ENCODE data around the gene DLG2.

Gene DLG2

GRCh38 chr11:84224042-84224441 is 1403.1 kb downstream of the DLG2 start:
- DNase-seq (ENCODE audit: low read depth in 2 of 2) = no peak

GRCh38 chr11:84218318-84218717 is 1408.8 kb downstream of the DLG2 start:
- DNase-seq (ENCODE audit: low read depth in 2 of 2) = no peak

- no peak for DNase-seq (ENCODE audit: low read depth in 2 of 2)
Measured at GRCh38 chr11:84215672-84216071, 1411.5 kb downstream of the DLG2 start.

GRCh38 chr11:84214557-84214956 is 1412.6 kb downstream of the DLG2 start:
- DNase-seq (ENCODE audit: low read depth in 2 of 2) = no peak

GRCh38 chr11:84212468-84213390 is 1414.4 kb downstream of the DLG2 start:
- DNase-seq (ENCODE audit: low read depth in 2 of 2) = no peak

GRCh38 chr11:84211896-84212295 is 1415.2 kb downstream of the DLG2 start:
- DNase-seq (ENCODE audit: low read depth in 2 of 2) = no peak

- DNase-seq (ENCODE audit: low read depth in 2 of 2) = no peak
Measured at GRCh38 chr11:84194696-84195095, 1432.4 kb downstream of the DLG2 start.

GRCh38 chr11:84193706-84194105 is 1433.4 kb downstream of the DLG2 start:
- DNase-seq (ENCODE audit: low read depth in 2 of 2) = no peak

GRCh38 chr11:84188521-84188920 is 1438.6 kb downstream of the DLG2 start:
- no peak for DNase-seq (ENCODE audit: low read depth in 2 of 2)

- DNase-seq (ENCODE audit: low read depth in 2 of 2) = no peak
Measured at GRCh38 chr11:84173078-84173477, 1454.1 kb downstream of the DLG2 start.

- DNase-seq (ENCODE audit: low read depth in 2 of 2) = no peak
Measured at GRCh38 chr11:84165139-84165538, 1462.0 kb downstream of the DLG2 start.

- no peak for DNase-seq (ENCODE audit: low read depth in 2 of 2)
Measured at GRCh38 chr11:84164728-84165127, 1462.4 kb downstream of the DLG2 start.

- DNase-seq (ENCODE audit: low read depth in 2 of 2) = no peak
Measured at GRCh38 chr11:84163116-84163515, 1464.0 kb downstream of the DLG2 start.

GRCh38 chr11:84157639-84158038 is 1469.5 kb downstream of the DLG2 start:
- no peak for DNase-seq (ENCODE audit: low read depth in 2 of 2)

- no peak for DNase-seq (ENCODE audit: low read depth in 2 of 2)
Measured at GRCh38 chr11:84146826-84147225, 1480.3 kb downstream of the DLG2 start.

GRCh38 chr11:84145616-84146185 is 1481.4 kb downstream of the DLG2 start:
- DNase-seq (ENCODE audit: low read depth in 2 of 2) = no peak

GRCh38 chr11:84144531-84144930 is 1482.6 kb downstream of the DLG2 start:
- no peak for DNase-seq (ENCODE audit: low read depth in 2 of 2)

GRCh38 chr11:84142411-84142810 is 1484.7 kb downstream of the DLG2 start:
- DNase-seq (ENCODE audit: low read depth in 2 of 2) = no peak

GRCh38 chr11:84140386-84141169 is 1486.6 kb downstream of the DLG2 start:
- DNase-seq (ENCODE audit: low read depth in 2 of 2) = no peak

GRCh38 chr11:84137960-84138359 is 1489.2 kb downstream of the DLG2 start:
- no peak for DNase-seq (ENCODE audit: low read depth in 2 of 2)

- no peak for DNase-seq (ENCODE audit: low read depth in 2 of 2)
Measured at GRCh38 chr11:84137505-84137904, 1489.6 kb downstream of the DLG2 start.

- DNase-seq (ENCODE audit: low read depth in 2 of 2) = no peak
Measured at GRCh38 chr11:84136926-84137325, 1490.2 kb downstream of the DLG2 start.

Data from stimulated activated CD4-positive, alpha-beta T cell treated with anti-CD3 and anti-CD28 coated beads, Interleukin-1b, Interleukin-23, amount 100 ng/mL, for 4 hours (primary cell).